ENCODE measurements around the gene SDCBP2. TPM values are rescaled to one million over a fixed set of nuclear protein-coding genes. Genes with fewer than 3 reads are reported as not detected.
"Not testable (repeated sequence)": the region's sequence is repeated elsewhere in the genome, so short reads cannot be mapped to it uniquely, and the experiment has no call there.

Gene SDCBP2
- total RNA-seq, 1 donor from 2014 or later: 10.9 TPM

GRCh38 chr20:1357921-1358671, 29.2 kb upstream of the SDCBP2 start:
- intact Hi-C loops (cut with DNase I): no loop called here
- no peak overlapping the region for H3K4me3 ChIP-seq
- DNase-seq: no peak
- no peaks in the 10 kb centered on the region for H3K4me1 ChIP-seq
- H3K9me3 ChIP-seq: no peaks in the 10 kb centered on the region
- peaks cover 11% of the 10 kb centered on the region for H3K36me3 ChIP-seq
- no peaks in the 10 kb centered on the region for H3K27me3 ChIP-seq
- no peak overlapping the region for H3K27ac ChIP-seq
- ATAC-seq: no peak
- TF ChIP-seq CTCF (IDR thresholded peaks at IDR 0.05): no peak

GRCh38 chr20:1353956-1354355, 25.0 kb upstream of the SDCBP2 start:
- Histone ChIP-seq H3K27ac (no peak overlapping the region), H3K36me3 (no peaks in the 10 kb centered on the region), H3K4me1 (no peaks in the 10 kb centered on the region), H3K27me3 (no peaks in the 10 kb centered on the region), H3K9me3 (no peaks in the 10 kb centered on the region), H3K4me3 (no peak overlapping the region)
- no peak for DNase-seq
- intact Hi-C loops (cut with DNase I): no loop called here
- no peak for ATAC-seq
- TF ChIP-seq CTCF (IDR thresholded peaks at IDR 0.05): no peak

GRCh38 chr20:1346315-1346969, 17.5 kb upstream of the SDCBP2 start:
- H3K4me1 ChIP-seq: no peaks in the 10 kb centered on the region
- DNase-seq: no peak
- H3K27ac ChIP-seq: no peak overlapping the region
- H3K9me3 ChIP-seq: no peaks in the 10 kb centered on the region
- intact Hi-C loops (cut with DNase I): no loop called here
- H3K4me3 ChIP-seq: no peak overlapping the region
- ATAC-seq: no peak
- H3K27me3 ChIP-seq: no peaks in the 10 kb centered on the region
- no peak for TF ChIP-seq CTCF (IDR thresholded peaks at IDR 0.05)
- H3K36me3 ChIP-seq: no peaks in the 10 kb centered on the region

- ATAC-seq: no peak
- Histone ChIP-seq H3K36me3 (no peaks in the 10 kb centered on the region), H3K4me1 (no peaks in the 10 kb centered on the region), H3K4me3 (no peak overlapping the region), H3K27me3 (no peaks in the 10 kb centered on the region), H3K9me3 (no peaks in the 10 kb centered on the region), H3K27ac (no peak overlapping the region)
- intact Hi-C loops (cut with DNase I): no loop called here
- no peak for DNase-seq
- TF ChIP-seq CTCF (IDR thresholded peaks at IDR 0.05): no peak
Measured at GRCh38 chr20:1345756-1346093, 16.8 kb upstream of the SDCBP2 start.

- no peak for ATAC-seq
- no peak for DNase-seq
- Histone ChIP-seq H3K36me3 (no peaks in the 10 kb centered on the region), H3K4me1 (no peaks in the 10 kb centered on the region), H3K27me3 (no peaks in the 10 kb centered on the region), H3K9me3 (no peaks in the 10 kb centered on the region), H3K4me3 (no peak overlapping the region), H3K27ac (no peak overlapping the region)
- intact Hi-C loops (cut with DNase I): no loop called here
- TF ChIP-seq CTCF (IDR thresholded peaks at IDR 0.05): no peak
Measured at GRCh38 chr20:1345030-1345755, 16.3 kb upstream of the SDCBP2 start.

GRCh38 chr20:1343446-1344124, 14.6 kb upstream of the SDCBP2 start:
- H3K36me3 ChIP-seq; H3K4me1 ChIP-seq; H3K27me3 ChIP-seq; ATAC-seq; H3K27ac ChIP-seq; intact Hi-C loops (cut with DNase I); H3K9me3 ChIP-seq; H3K4me3 ChIP-seq; DNase-seq: not testable (repeated sequence)

All from upper lobe of right lung (tissue), 1 donor.